ENCODE data around the gene CREB5. TPM values are rescaled to one million over a fixed set of nuclear protein-coding genes. Genes with fewer than 3 reads are reported as not detected.

The CREB5 gene
- total and polyA plus RNA-seq, 10 donors, result 0.88 to 56.8 (median 23.5) TPM

DNA sequence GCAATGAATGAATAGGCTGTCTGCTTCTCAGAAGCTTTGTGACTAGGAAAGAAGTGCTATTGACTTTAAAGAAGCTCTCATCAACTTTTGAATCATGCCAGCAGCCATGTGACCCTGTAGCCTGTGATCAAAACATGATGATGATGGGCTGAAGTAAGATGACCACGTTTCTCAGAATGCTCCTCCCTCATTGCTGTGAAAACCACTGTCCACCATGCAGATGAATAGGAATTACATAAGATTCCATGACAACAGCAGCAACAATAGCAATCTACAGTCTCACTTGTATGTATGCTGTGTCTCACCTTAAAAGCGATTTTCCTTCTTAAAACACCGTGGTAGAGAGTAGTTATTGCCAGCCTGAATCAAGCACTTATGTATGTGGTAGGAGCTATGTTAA lies 317.4 kb downstream of the CREB5 start:
- no peak for DNase-seq
- no peaks in the 10 kb centered on the region for H3K9me3 ChIP-seq
- H3K4me3 ChIP-seq, result no peak overlapping the region
- peaks cover 0 to 45% (median 0%) of the 10 kb centered on the region in 6 donors for H3K36me3 ChIP-seq
- H3K4me1 ChIP-seq, result peaks cover 0 to 24% (median 7%) of the 10 kb centered on the region in 6 donors
- WGBS, 5 donors, result 72 to 90% (median 83%) methylated on average over 3 of the region's 3 CpGs
- TF ChIP-seq, protein P1, sequence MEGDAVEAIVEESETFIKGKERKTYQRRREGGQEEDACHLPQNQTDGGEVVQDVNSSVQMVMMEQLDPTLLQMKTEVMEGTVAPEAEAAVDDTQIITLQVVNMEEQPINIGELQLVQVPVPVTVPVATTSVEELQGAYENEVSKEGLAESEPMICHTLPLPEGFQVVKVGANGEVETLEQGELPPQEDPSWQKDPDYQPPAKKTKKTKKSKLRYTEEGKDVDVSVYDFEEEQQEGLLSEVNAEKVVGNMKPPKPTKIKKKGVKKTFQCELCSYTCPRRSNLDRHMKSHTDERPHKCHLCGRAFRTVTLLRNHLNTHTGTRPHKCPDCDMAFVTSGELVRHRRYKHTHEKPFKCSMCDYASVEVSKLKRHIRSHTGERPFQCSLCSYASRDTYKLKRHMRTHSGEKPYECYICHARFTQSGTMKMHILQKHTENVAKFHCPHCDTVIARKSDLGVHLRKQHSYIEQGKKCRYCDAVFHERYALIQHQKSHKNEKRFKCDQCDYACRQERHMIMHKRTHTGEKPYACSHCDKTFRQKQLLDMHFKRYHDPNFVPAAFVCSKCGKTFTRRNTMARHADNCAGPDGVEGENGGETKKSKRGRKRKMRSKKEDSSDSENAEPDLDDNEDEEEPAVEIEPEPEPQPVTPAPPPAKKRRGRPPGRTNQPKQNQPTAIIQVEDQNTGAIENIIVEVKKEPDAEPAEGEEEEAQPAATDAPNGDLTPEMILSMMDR (IDR thresholded peaks at IDR 0.05 in 8 of 11, conservative IDR thresholded peaks at IDR 0.05 in 3 of 11), result no peak
- TF ChIP-seq POLR2AphosphoS5 (IDR thresholded peaks at IDR 0.05), result no peak
- TF ChIP-seq POLR2A (IDR thresholded peaks at IDR 0.05), result no peak
- intact Hi-C loops (cut with DNase I; ENCODE audit: low total_unique reads), result no loop called here
- H3K27ac ChIP-seq, result no peak overlapping the region
- H3K27me3 ChIP-seq (replicated peaks in 1 of 7), result no peaks in the 10 kb centered on the region

DNA sequence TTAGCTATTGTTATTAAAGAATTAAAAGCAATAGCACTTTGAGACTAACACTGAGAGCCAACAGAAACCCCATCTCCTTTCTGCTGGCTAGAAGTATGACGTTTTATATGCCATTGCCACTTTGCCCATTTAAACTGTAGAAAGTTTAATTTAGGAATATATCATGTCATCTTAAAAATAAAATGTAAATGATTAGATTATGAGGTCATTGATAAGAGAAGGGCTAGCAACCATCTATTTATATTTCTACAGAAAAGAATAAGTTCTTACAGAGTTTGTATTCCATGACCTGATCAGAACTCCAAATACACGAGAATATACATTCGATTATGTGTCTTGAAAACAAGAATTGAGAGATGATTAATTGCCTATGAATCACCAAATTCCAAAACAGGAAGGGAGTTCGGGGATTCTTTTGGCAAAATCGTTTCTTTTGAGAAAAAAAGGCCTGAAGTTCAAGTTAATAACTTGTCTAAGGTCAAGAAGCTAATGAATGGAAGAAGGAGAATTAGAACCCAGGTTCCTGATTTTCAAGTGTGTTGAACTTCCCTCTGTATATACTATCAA lies 318.9 kb downstream of the CREB5 start:
- Histone ChIP-seq H3K9me3 (no peaks in the 10 kb centered on the region), H3K36me3 (peaks cover 0 to 35% (median 0%) of the 10 kb centered on the region in 6 donors), H3K27ac (no peak overlapping the region), H3K4me1 (peaks cover 0 to 11% (median under 1%) of the 10 kb centered on the region in 6 donors), H3K4me3 (no peak overlapping the region), H3K27me3 (replicated peaks in 1 of 7) (no peaks in the 10 kb centered on the region)
- TF ChIP-seq POLR2AphosphoS5 (IDR thresholded peaks at IDR 0.05), result no peak
- TF ChIP-seq, protein P1 (IDR thresholded peaks at IDR 0.05 in 8 of 11, conservative IDR thresholded peaks at IDR 0.05 in 3 of 11), result no peak
- no peak for TF ChIP-seq POLR2A (IDR thresholded peaks at IDR 0.05)
- DNase-seq, result no peak
- intact Hi-C loops (cut with DNase I; ENCODE audit: low total_unique reads), result no loop called here
- 58 to 82% (median 71%) methylated on average over 5 of the region's 5 CpGs for WGBS, 5 donors

DNA sequence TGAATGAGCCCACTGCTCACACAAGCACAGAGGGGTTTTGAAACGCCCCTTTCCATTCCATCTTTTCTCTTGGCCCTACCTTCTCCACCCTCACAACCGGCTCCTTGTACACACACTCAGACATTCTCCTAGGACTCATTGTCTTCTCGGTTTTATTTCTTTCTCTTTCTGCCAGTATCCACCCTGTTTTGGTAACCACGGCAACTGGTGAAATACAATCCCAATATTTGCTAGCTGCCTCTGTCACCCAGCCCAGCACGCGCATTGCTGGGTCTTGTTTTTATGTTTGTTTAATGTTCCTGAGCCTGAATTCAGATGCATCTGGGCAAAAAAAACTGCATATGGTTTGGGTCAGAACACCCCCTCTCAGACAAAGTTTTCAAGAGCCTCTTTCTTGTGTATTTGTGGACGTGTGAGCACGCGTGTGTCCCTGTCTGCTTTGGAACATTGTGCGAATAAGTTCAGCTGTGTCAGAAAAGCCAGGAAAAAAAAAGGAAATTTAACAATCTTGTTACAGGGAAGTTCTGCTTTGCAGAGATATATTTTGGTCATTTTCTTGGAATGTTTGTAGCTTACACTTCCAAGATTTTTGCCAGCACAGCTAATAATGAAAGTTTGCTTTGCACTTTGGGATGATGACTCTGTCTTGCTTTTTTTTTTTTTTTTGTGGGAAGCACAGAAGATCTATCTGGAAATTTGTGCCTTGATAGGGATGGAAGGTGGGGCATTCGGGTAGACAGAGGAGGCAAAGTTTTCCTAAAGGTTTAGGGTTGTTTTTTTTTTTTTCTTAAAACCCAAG lies 320.0 kb downstream of the CREB5 start:
- H3K4me1 ChIP-seq, result peaks cover 0 to under 1% (median 0%) of the 10 kb centered on the region in 6 donors
- H3K36me3 ChIP-seq, result peaks cover 0 to 34% (median 0%) of the 10 kb centered on the region in 6 donors
- TF ChIP-seq, protein P1 (IDR thresholded peaks at IDR 0.05 in 8 of 11, conservative IDR thresholded peaks at IDR 0.05 in 3 of 11), result no peak
- TF ChIP-seq POLR2AphosphoS5 (IDR thresholded peaks at IDR 0.05) (no peak), POLR2A (IDR thresholded peaks at IDR 0.05) (no peak)
- 86 to 94% (median 88%) methylated on average over 11 of the region's 11 CpGs for WGBS, 5 donors
- H3K27ac ChIP-seq, result no peak overlapping the region
- DNase-seq, result no peak
- no peaks in the 10 kb centered on the region for H3K27me3 ChIP-seq (replicated peaks in 1 of 7)
- intact Hi-C loops (cut with DNase I; ENCODE audit: low total_unique reads), result no loop called here
- no peak overlapping the region for H3K4me3 ChIP-seq
- H3K9me3 ChIP-seq, result no peaks in the 10 kb centered on the region

- intact Hi-C loops (cut with DNase I; ENCODE audit: low total_unique reads), result no loop called here
- H3K4me1 ChIP-seq, result no peaks in the 10 kb centered on the region
- H3K27me3 ChIP-seq (replicated peaks in 1 of 7), result no peaks in the 10 kb centered on the region
- TF ChIP-seq POLR2AphosphoS5 (IDR thresholded peaks at IDR 0.05) (no peak), POLR2A (IDR thresholded peaks at IDR 0.05) (no peak)
- TF ChIP-seq, protein P1 (IDR thresholded peaks at IDR 0.05 in 8 of 11, conservative IDR thresholded peaks at IDR 0.05 in 3 of 11), result no peak
- no peak overlapping the region for H3K4me3 ChIP-seq
- WGBS, 5 donors, result 71 to 85% (median 75%) methylated on average over 2 of the region's 2 CpGs
- peaks cover 0 to 32% (median 0%) of the 10 kb centered on the region in 6 donors for H3K36me3 ChIP-seq
- H3K9me3 ChIP-seq, result no peaks in the 10 kb centered on the region
- DNase-seq, result no peak
- no peak overlapping the region for H3K27ac ChIP-seq
Measured at GRCh38 chr7:28733035-28733434, 320.7 kb downstream of the CREB5 start.

Data from spleen (tissue), 11 donors.